Stomach (tissue), 9 donors: ENCODE results near the gene MINDY2. TPM values are rescaled to one million over a fixed set of nuclear protein-coding genes. Genes with fewer than 3 reads are reported as not detected.

ENCODE experiments used
- DNase-seq, 2 donors: peaks; one replicate each; pipeline versions ENCODE4 v3.0.0 to v3.0.0-alpha.2; 2013 to 2019
- H3K27ac ChIP-seq, 5 donors: fragments of 200-600 bp in 4 of 5; sonication (generic) in 4 of 5; one replicate each; pipeline ENCODE4 v1.5.1; 2013 to 2019; ENCODE audit warnings: mild to moderate bottlenecking in 1 of 5, moderate library complexity in 1 of 5
- H3K27me3 ChIP-seq, 3 donors: fragments of 200-600 bp; sonication (generic); one replicate each; pipeline ENCODE4 v1.5.1; 2017 to 2019; ENCODE audit warnings: mixed run types in 1 of 3
- H3K36me3 ChIP-seq, 4 donors: fragments of 200-600 bp; sonication (generic); 1 replicate in 3 of 4; 2 replicates in 1 of 4; pipeline ENCODE4 v1.5.1; 2016 to 2019
- H3K4me1 ChIP-seq, 4 donors: fragments of 200-600 bp; sonication (generic); one replicate each; pipeline ENCODE4 v1.5.1; 2016 to 2019
- H3K4me3 ChIP-seq, 4 donors: fragments of 200-600 bp; sonication (generic) in 3 of 4; one replicate each; pipeline ENCODE4 v1.5.1; 2016 to 2019; ENCODE audit warnings: mild to moderate bottlenecking in 1 of 4
- H3K9me3 ChIP-seq, 4 donors: fragments of 200-600 bp; sonication (generic); one replicate each; pipeline ENCODE4 v1.5.1; 2016 to 2019
- CTCF ChIP-seq, 7 experiments: fragments of 450-650 bp in 4 of 7; fragments of 200-600 bp in 3 of 7; sonication (generic) in 3 of 7; IDR thresholded peaks; one replicate each; pipeline ENCODE4 v1.5.1; 2016 to 2019; ENCODE audit warnings: antibody characterized with exemption in 7 of 7, control low read depth in 2 of 7, mild to moderate bottlenecking in 1 of 7
- EP300 ChIP-seq: sonication (generic); formaldehyde crosslinking; IDR thresholded peaks from one replicate; pipeline ENCODE4 v1.6.1; 2017; ENCODE audit warnings: antibody characterized with exemption
- POLR2A ChIP-seq, 4 donors: fragments of 450-650 bp; IDR thresholded peaks; one replicate each; pipeline ENCODE4 v1.6.1; 2016; ENCODE audit warnings: antibody characterized with exemption in 4 of 4, control low read depth in 2 of 4, mild to moderate bottlenecking in 1 of 4, moderate library complexity in 1 of 4
- POLR2AphosphoS5 ChIP-seq, 3 donors: sonication (generic); formaldehyde crosslinking; IDR thresholded peaks; one replicate each; pipeline ENCODE4 v1.6.1; 2016; ENCODE audit warnings: antibody characterized with exemption in 3 of 3
- WGBS, 5 donors: extraction: QIAGEN DNeasy Blood & Tissue Kit in 3 of 5; methylation state at CpG; one replicate each; pipeline versions ENCODE4 v1.1.5 to v1.1.7; 2013 to 2018; 5-methylcytosine and 5-hydroxymethylcytosine counted together
- intact Hi-C: fragments of 100-400 bp; cut with DNase I; formaldehyde crosslinking; loops from one replicate; pipeline ENCODE4 v1.15.1; 2023; ENCODE audit warnings: low total_unique reads
- polyA plus RNA-seq, 3 donors: library from polyadenylated mRNA; stranded (reverse); fragments of 200-250 nt; gene quantifications; one replicate each; pipeline ENCODE4 v1.2.3, GENCODE V29; 2013
- total RNA-seq, 5 donors: library from RNA; depleted of rRNA; stranded (reverse); fragments of >200 nt; gene quantifications; one replicate each; pipeline versions ENCODE4 v1.1.0 to v1.2.3, GENCODE V29; 2014 to 2016
- donor health status: healthy with polysubstance abuse.
- donor health status: Bipolar disorder and iron deficiency.
- donor health status: healthy.

MINDY2 gene
- total and polyA plus RNA-seq, 8 donors, result 3.1 to 34.1 (median 7.5) TPM

GRCh38 chr15:58731756-58732535 lies 39.2 kb upstream of the MINDY2 start:
- intact Hi-C loops, result no loop called here
- H3K9me3 ChIP-seq, result no peaks in the 10 kb centered on the region
- 74 to 85% (median 81%) methylated on average over 5 of the region's 5 CpGs for WGBS, 5 donors
- H3K27me3 ChIP-seq, result no peaks in the 10 kb centered on the region
- peak in 1 of 2 donors; percentile 55 for DNase-seq
- no peaks in the 10 kb centered on the region for H3K36me3 ChIP-seq
- TF ChIP-seq CTCF (IDR thresholded peaks at IDR 0.05) (no peak), POLR2A (IDR thresholded peaks at IDR 0.05) (no peak), EP300 (no peak), POLR2AphosphoS5 (IDR thresholded peaks at IDR 0.05) (no peak)
- H3K4me3 ChIP-seq, result no peak overlapping the region
- H3K4me1 ChIP-seq, result peaks cover 0 to 54% (median 29%) of the 10 kb centered on the region in 4 donors
- peak overlapping the region in 3 of 5 donors; percentile 1 to 49 (median 18) for H3K27ac ChIP-seq

- Histone ChIP-seq H3K4me1 (peaks cover 0 to 63% (median 31%) of the 10 kb centered on the region in 4 donors), H3K36me3 (no peaks in the 10 kb centered on the region), H3K27me3 (no peaks in the 10 kb centered on the region), H3K4me3 (no peak overlapping the region), H3K27ac (no peak overlapping the region), H3K9me3 (no peaks in the 10 kb centered on the region)
- DNase-seq, result no peak
- TF ChIP-seq EP300 (no peak), CTCF (IDR thresholded peaks at IDR 0.05) (no peak), POLR2A (IDR thresholded peaks at IDR 0.05) (no peak), POLR2AphosphoS5 (IDR thresholded peaks at IDR 0.05) (no peak)
- intact Hi-C loops, result no loop called here
- 93 to 95% (median 93%) methylated on average over 4 of the region's 4 CpGs for WGBS, 5 donors
Observed at GRCh38 chr15:58732625-58733363, 38.3 kb upstream of the MINDY2 start.

- H3K4me1 ChIP-seq, result peaks cover 0 to 82% (median 38%) of the 10 kb centered on the region in 4 donors
- 26 to 59% (median 37%) methylated on average over 2 of the region's 2 CpGs for WGBS, 5 donors
Observed at GRCh38 chr15:58734859-58735258, 36.2 kb upstream of the MINDY2 start.

More at GRCh38 chr15:58734859-58735258, 36.2 kb upstream of the MINDY2 start:
- Histone ChIP-seq H3K4me3 (no peak overlapping the region), H3K9me3 (no peaks in the 10 kb centered on the region), H3K36me3 (no peaks in the 10 kb centered on the region), H3K27ac (no peak overlapping the region), H3K27me3 (no peaks in the 10 kb centered on the region)
- TF ChIP-seq POLR2A (IDR thresholded peaks at IDR 0.05) (no peak), POLR2AphosphoS5 (IDR thresholded peaks at IDR 0.05) (no peak), CTCF (IDR thresholded peaks at IDR 0.05) (no peak), EP300 (no peak)
- DNase-seq, result no peak
- intact Hi-C loops, result no loop called here
